Adrenal gland (tissue), 5 donors: ENCODE measurements around the gene FKBP6.
"Not testable (repeated sequence)": the region's sequence is repeated elsewhere in the genome, so short reads cannot be mapped to it uniquely, and the experiment has no call there.

Experiments
- POLR2A ChIP-seq, 2 donors: fragments of 450-650 bp; IDR thresholded peaks; one replicate each; pipeline ENCODE4 v1.6.1; 2017; ENCODE audit warnings: antibody characterized with exemption in 2 of 2, mild to moderate bottlenecking in 2 of 2, moderate library complexity in 1 of 2
- TF ChIP-seq, protein P1 (sequence below), 6 experiments: fragments of 450-650 bp in 4 of 6; fragments of 200-600 bp in 2 of 6; sonication (generic) in 1 of 6; IDR thresholded peaks; 1 replicate in 5 of 6; 2 replicates in 1 of 6; pipeline versions ENCODE4 v1.5.1 to v1.8.0; 2016 to 2021; ENCODE audit warnings: antibody characterized with exemption in 6 of 6, mild to moderate bottlenecking in 2 of 6, moderate library complexity in 1 of 6
- donor health status: DM: no; HTN: no; CAD: no.

DNA sequence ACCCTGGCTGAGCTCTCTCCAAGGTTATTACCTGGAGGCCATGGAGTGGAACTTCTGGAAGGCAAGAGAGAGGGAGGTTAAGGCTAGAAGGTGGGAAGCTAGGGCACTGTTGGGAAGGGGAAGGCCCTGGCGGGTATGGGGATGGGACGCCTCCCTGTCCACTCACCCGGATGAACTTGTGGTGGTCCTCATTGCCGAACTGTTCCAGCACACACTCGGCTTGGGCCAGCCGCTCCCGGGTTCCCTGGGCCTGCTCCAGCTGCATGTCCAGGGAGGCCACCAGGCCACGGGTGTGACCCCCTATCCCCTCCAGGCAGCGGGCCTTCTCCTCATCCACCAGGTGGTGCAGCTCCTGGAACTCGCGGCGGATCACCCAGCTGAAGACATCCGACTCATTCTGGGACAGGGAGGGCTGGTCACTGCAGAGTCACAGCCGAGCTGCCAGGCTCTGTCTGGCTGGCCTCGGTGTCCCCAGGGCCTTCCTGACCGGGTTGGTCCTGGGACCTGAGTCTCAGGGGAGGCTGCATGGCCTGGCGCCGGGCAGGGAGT is 9.2 kb upstream of the FKBP6 start:
- TF ChIP-seq, protein P1, sequence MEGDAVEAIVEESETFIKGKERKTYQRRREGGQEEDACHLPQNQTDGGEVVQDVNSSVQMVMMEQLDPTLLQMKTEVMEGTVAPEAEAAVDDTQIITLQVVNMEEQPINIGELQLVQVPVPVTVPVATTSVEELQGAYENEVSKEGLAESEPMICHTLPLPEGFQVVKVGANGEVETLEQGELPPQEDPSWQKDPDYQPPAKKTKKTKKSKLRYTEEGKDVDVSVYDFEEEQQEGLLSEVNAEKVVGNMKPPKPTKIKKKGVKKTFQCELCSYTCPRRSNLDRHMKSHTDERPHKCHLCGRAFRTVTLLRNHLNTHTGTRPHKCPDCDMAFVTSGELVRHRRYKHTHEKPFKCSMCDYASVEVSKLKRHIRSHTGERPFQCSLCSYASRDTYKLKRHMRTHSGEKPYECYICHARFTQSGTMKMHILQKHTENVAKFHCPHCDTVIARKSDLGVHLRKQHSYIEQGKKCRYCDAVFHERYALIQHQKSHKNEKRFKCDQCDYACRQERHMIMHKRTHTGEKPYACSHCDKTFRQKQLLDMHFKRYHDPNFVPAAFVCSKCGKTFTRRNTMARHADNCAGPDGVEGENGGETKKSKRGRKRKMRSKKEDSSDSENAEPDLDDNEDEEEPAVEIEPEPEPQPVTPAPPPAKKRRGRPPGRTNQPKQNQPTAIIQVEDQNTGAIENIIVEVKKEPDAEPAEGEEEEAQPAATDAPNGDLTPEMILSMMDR (IDR thresholded peaks at IDR 0.05): not testable (repeated sequence)
- TF ChIP-seq POLR2A (IDR thresholded peaks at IDR 0.05): not testable (repeated sequence)
